ENCODE measurements around the gene ZCCHC7. TPM values are rescaled to one million over a fixed set of nuclear protein-coding genes. Genes with fewer than 3 reads are reported as not detected.
A peak's percentile ranks its signal among the peaks of the same experiment; 100 is the strongest.

Gene ZCCHC7
- total and polyA plus RNA-seq, 10 of the 15 experiments (the other 5 are each of a cell fraction or from before 2014, with no cell fraction given): 42.9 to 178 (median 53.3) TPM

DNA sequence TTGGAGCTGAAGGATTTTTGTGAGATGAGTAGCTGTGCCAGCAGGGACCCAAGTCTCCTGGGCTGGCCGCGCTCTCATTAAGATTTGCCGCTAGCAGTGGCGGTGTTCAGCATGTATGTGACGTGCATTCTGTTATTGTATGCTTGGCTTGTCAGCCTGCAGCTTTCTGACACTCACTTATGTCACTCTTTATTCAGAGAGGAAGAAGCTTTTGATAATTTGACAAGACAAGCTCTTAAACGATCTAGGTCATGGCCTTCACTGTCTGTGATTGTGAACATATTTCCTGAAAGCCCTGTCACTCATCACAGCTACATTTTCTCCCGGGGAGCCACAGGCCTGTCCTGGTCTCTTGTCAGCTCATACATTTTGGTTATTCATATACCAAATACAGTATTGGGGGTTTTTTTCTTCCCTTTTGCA, 203.9 kb downstream of the ZCCHC7 start (continued):
- TF ChIP-seq, protein P1, sequence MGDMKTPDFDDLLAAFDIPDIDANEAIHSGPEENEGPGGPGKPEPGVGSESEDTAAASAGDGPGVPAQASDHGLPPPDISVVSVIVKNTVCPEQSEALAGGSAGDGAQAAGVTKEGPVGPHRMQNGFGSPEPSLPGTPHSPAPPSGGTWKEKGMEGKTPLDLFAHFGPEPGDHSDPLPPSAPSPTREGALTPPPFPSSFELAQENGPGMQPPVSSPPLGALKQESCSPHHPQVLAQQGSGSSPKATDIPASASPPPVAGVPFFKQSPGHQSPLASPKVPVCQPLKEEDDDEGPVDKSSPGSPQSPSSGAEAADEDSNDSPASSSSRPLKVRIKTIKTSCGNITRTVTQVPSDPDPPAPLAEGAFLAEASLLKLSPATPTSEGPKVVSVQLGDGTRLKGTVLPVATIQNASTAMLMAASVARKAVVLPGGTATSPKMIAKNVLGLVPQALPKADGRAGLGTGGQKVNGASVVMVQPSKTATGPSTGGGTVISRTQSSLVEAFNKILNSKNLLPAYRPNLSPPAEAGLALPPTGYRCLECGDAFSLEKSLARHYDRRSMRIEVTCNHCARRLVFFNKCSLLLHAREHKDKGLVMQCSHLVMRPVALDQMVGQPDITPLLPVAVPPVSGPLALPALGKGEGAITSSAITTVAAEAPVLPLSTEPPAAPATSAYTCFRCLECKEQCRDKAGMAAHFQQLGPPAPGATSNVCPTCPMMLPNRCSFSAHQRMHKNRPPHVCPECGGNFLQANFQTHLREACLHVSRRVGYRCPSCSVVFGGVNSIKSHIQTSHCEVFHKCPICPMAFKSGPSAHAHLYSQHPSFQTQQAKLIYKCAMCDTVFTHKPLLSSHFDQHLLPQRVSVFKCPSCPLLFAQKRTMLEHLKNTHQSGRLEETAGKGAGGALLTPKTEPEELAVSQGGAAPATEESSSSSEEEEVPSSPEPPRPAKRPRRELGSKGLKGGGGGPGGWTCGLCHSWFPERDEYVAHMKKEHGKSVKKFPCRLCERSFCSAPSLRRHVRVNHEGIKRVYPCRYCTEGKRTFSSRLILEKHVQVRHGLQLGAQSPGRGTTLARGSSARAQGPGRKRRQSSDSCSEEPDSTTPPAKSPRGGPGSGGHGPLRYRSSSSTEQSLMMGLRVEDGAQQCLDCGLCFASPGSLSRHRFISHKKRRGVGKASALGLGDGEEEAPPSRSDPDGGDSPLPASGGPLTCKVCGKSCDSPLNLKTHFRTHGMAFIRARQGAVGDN (IDR thresholded peaks at IDR 0.05): peak; percentile 71
- TF ChIP-seq NFIC (IDR thresholded peaks at IDR 0.05; ENCODE audit: low read depth, low read length) (no peak), TAF1 (IDR thresholded peaks at IDR 0.05; ENCODE audit: borderline replicate concordance, low read depth, low read length) (no peak), JUNB (IDR thresholded peaks at IDR 0.05) (no peak), MTA2 (IDR thresholded peaks at IDR 0.05; ENCODE audit: low read depth) (no peak; the same call in 1 of the 2 replicates), ETV6 (conservative IDR thresholded peaks at IDR 0.05 in 1 of 2, IDR thresholded peaks at IDR 0.05 in 1 of 2; ENCODE audit: borderline replicate concordance in 1 of 2, low read depth in 1 of 2) (0 out of 4 replicates have a peak, but pooled peaks of 1 of the 2 experiments have one; percentile 15), MXI1 (IDR thresholded peaks at IDR 0.05; ENCODE audit: low read depth, low read length) (no peak), ZNF217 (IDR thresholded peaks at IDR 0.05) (no peak), KLF5 (IDR thresholded peaks at IDR 0.05; ENCODE audit: partially characterized antibody) (no peak), POLR2AphosphoS2 (IDR thresholded peaks at IDR 0.05; ENCODE audit: low read depth, low read length) (no peak), PAX8 (IDR thresholded peaks at IDR 0.05) (no peak), MEF2A (IDR thresholded peaks at IDR 0.05; ENCODE audit: insufficient read depth, low read depth, low read length) (no peak), BCL3 (IDR thresholded peaks at IDR 0.05; ENCODE audit: borderline replicate concordance, insufficient read depth, low read depth, low read length, poor library complexity, severe bottlenecking) (no peak), NR2C1 (IDR thresholded peaks at IDR 0.05) (no peak), SREBF2 (IDR thresholded peaks at IDR 0.05; ENCODE audit: low read length) (no peak), BMI1 (IDR thresholded peaks at IDR 0.05; ENCODE audit: borderline replicate concordance) (no peak), ASH2L (IDR thresholded peaks at IDR 0.05; ENCODE audit: borderline replicate concordance, low read depth) (no peak), FOXK2 (IDR thresholded peaks at IDR 0.05) (no peak)
- TF ChIP-seq, protein P2, sequence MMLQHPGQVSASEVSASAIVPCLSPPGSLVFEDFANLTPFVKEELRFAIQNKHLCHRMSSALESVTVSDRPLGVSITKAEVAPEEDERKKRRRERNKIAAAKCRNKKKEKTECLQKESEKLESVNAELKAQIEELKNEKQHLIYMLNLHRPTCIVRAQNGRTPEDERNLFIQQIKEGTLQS (IDR thresholded peaks at IDR 0.05; ENCODE audit: borderline replicate concordance, extremely low read depth, low read depth, low read length): no peak
- TF ChIP-seq, protein P3, sequence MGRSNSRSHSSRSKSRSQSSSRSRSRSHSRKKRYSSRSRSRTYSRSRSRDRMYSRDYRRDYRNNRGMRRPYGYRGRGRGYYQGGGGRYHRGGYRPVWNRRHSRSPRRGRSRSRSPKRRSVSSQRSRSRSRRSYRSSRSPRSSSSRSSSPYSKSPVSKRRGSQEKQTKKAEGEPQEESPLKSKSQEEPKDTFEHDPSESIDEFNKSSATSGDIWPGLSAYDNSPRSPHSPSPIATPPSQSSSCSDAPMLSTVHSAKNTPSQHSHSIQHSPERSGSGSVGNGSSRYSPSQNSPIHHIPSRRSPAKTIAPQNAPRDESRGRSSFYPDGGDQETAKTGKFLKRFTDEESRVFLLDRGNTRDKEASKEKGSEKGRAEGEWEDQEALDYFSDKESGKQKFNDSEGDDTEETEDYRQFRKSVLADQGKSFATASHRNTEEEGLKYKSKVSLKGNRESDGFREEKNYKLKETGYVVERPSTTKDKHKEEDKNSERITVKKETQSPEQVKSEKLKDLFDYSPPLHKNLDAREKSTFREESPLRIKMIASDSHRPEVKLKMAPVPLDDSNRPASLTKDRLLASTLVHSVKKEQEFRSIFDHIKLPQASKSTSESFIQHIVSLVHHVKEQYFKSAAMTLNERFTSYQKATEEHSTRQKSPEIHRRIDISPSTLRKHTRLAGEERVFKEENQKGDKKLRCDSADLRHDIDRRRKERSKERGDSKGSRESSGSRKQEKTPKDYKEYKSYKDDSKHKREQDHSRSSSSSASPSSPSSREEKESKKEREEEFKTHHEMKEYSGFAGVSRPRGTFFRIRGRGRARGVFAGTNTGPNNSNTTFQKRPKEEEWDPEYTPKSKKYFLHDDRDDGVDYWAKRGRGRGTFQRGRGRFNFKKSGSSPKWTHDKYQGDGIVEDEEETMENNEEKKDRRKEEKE (IDR thresholded peaks at IDR 0.05): no peak

Data from GM12878 (cell line).